Spleen (tissue), 11 donors: ENCODE measurements around the gene USP49. TPM values are rescaled to one million over a fixed set of nuclear protein-coding genes. Genes with fewer than 3 reads are reported as not detected.

Experiments
- DNase-seq: peaks from one replicate; pipeline ENCODE4 v3.0.0-alpha.2; 2020
- H3K27ac ChIP-seq, 8 donors: fragments of 200-600 bp; sonication (generic) in 7 of 8; 1 replicate in 4 of 8; 2 replicates in 4 of 8; pipeline versions ENCODE4 v1.5.0 to v1.8.0; 2016 to 2021; ENCODE audit warnings: inconsistent platforms in 4 of 8, mild to moderate bottlenecking in 4 of 8, moderate library complexity in 1 of 8
- H3K27me3 ChIP-seq, 7 donors: fragments of 200-600 bp; sonication (generic) in 6 of 7; replicated peaks in 1 of 7; 1 replicate in 4 of 7; 2 replicates in 3 of 7; pipeline versions ENCODE4 v1.5.0 to v1.8.0; 2016 to 2021; ENCODE audit warnings: inconsistent platforms in 3 of 7, mild to moderate bottlenecking in 1 of 7
- H3K36me3 ChIP-seq, 6 donors: fragments of 200-600 bp; sonication (generic) in 5 of 6; 1 replicate in 4 of 6; 2 replicates in 2 of 6; pipeline versions ENCODE4 v1.5.0 to v1.8.0; 2016 to 2021; ENCODE audit warnings: inconsistent platforms in 2 of 6
- H3K4me1 ChIP-seq, 6 donors: fragments of 200-600 bp; sonication (generic) in 5 of 6; 1 replicate in 3 of 6; 2 replicates in 3 of 6; pipeline versions ENCODE4 v1.5.0 to v1.8.0; 2016 to 2021; ENCODE audit warnings: inconsistent platforms in 3 of 6
- H3K4me3 ChIP-seq, 8 donors: fragments of 200-600 bp; sonication (generic) in 7 of 8; 1 replicate in 4 of 8; 2 replicates in 4 of 8; pipeline versions ENCODE4 v1.5.0 to v1.8.0; 2016 to 2021; ENCODE audit warnings: inconsistent platforms in 4 of 8, mild to moderate bottlenecking in 4 of 8, moderate library complexity in 2 of 8
- H3K9me3 ChIP-seq, 8 donors: fragments of 200-600 bp; sonication (generic) in 7 of 8; 1 replicate in 4 of 8; 2 replicates in 4 of 8; pipeline versions ENCODE4 v1.5.0 to v1.8.0; 2016 to 2021; ENCODE audit warnings: inconsistent platforms in 4 of 8
- CTCF ChIP-seq, 11 experiments: fragments of 200-600 bp in 7 of 11; fragments of 450-650 bp in 4 of 11; sonication (generic) in 4 of 11; IDR thresholded peaks in 8 of 11; conservative IDR thresholded peaks in 3 of 11; 1 replicate in 7 of 11; 2 replicates in 4 of 11; pipeline versions ENCODE4 v1.4.0 to v1.8.0; 2016 to 2021; ENCODE audit warnings: antibody characterized with exemption in 11 of 11, inconsistent platforms in 4 of 11, mild to moderate bottlenecking in 1 of 11
- POLR2A ChIP-seq, 3 donors: fragments of 450-650 bp; IDR thresholded peaks; one replicate each; pipeline ENCODE4 v1.5.1; 2017; ENCODE audit warnings: antibody characterized with exemption in 3 of 3, mild to moderate bottlenecking in 1 of 3
- POLR2AphosphoS5 ChIP-seq, 3 donors: sonication (generic); formaldehyde crosslinking; IDR thresholded peaks; one replicate each; pipeline ENCODE4 v1.5.1; 2017; ENCODE audit warnings: antibody characterized with exemption in 3 of 3
- WGBS, 5 donors: extraction: QIAGEN DNeasy Blood & Tissue Kit in 3 of 5; methylation state at CpG; one replicate each; pipeline versions ENCODE4 v1.1.5 to v1.1.7; 2013 to 2018; 5-methylcytosine and 5-hydroxymethylcytosine counted together
- intact Hi-C: fragments of 100-400 bp; cut with DNase I; formaldehyde crosslinking; loops from one replicate; pipeline ENCODE4 v1.15.0; 2023; ENCODE audit warnings: low total_unique reads
- polyA plus RNA-seq, 3 donors: library from polyadenylated mRNA; stranded (reverse); fragments of 200-250 nt; gene quantifications; one replicate each; pipeline ENCODE4 v1.2.1, GENCODE V29; 2013
- total RNA-seq, 7 donors: library from RNA; depleted of rRNA in 3 of 7; stranded (reverse); fragments of >200 nt in 3 of 7; fragmentation: NEBNext Ultra II Directional in 4 of 7; extraction: Animal tissue kit (Norgen Biotek cat#: 25700) in 4 of 7; gene quantifications; one replicate each; pipeline versions ENCODE4 v1.1.0 to v1.2.1, GENCODE V29; 2016 to 2021
- donor health status: healthy with polysubstance abuse.
- donor health status: DM: no; HTN: no; CAD: no; lungs with moderate emphysema.
- donor health status: DM: no; HTN: no; CAD: no.
- donor health status: Bipolar disorder and iron deficiency.
- donor health status: healthy.
- donor health status: DM: no; HTN: no; CAD: no.
- donor health status: DM: yes; HTN: yes; CAD: no.

The USP49 gene
- total and polyA plus RNA-seq, 10 donors, result 0.35 to 6.8 (median 4.2) TPM

DNA sequence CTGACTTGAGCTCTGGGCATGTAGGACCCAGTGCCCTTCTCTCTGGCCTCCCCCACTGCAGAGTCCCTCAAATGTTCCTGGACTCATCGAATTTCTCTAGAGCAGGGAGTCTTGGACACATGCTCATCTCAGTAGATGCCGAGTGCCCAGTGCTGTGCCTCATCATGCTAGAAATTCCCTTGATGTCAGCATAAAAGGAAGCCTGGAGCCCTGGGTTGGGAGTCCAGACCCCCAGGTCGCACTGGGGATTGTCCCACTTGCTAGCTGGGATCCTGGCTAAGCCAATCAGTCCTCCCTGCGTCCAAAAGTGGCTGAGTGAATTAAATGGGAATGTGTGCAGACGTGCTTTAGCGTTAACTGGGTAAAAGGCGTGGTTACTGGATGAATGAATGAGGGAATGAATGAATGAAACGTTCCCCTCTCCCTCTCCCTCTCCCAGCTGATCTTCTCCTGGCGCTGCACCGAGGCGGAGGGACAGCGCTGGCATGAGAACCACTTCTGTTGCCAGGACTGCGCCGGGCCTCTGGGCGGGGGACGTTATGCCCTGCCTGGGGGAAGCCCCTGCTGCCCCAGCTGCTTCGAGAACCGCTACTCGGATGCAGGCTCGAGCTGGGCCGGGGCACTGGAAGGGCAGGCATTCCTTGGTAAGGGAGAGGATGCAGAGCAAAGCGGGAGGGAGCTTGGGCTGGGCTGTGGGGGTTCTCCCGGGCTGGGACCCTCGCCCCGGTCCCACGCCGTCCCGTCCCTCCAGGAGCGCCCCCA, 109.3 kb downstream of the USP49 start:
- TF ChIP-seq CTCF (IDR thresholded peaks at IDR 0.05 in 8 of 11, conservative IDR thresholded peaks at IDR 0.05 in 3 of 11), result no peak
- TF ChIP-seq POLR2A (IDR thresholded peaks at IDR 0.05), result no peak
- no peak for TF ChIP-seq POLR2AphosphoS5 (IDR thresholded peaks at IDR 0.05)
- intact Hi-C loops, result no loop called here
- H3K36me3 ChIP-seq, result peaks cover 0 to 44% (median 19%) of the 10 kb centered on the region in 6 donors
- 27 to 43% (median 32%) methylated on average over 22 to 29 of the region's 29 CpGs for WGBS, 5 donors
- H3K4me1 ChIP-seq, result peaks cover 26 to 85% (median 59%) of the 10 kb centered on the region in 6 donors
- H3K4me3 ChIP-seq, result peak overlapping the region; percentile 79 to 93 (median 90)
- no peaks in the 10 kb centered on the region for H3K9me3 ChIP-seq
- H3K27ac ChIP-seq, result peak overlapping the region in 7 of 8 donors; percentile 89 to 98 (median 94)
- peaks cover 0 to 4% (median 0%) of the 10 kb centered on the region in 7 donors for H3K27me3 ChIP-seq
- DNase-seq, result no peak

DNA sequence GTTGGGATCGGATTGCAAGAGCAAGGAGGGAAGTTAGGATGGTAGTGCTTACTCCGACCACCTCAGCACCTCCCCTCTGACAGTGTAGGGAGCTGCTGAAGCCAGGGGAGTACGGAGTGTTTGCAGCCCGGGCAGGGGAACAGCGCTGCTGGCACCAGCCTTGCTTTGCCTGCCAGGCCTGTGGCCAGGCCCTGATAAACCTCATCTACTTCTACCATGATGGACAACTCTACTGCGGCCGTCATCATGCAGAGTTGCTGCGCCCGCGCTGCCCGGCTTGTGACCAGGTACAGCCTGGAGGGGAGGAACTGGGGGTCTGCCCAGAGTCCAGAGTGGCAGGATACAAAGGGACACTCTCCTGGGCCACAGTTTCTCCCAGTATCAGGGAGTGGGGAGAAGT, 109.9 kb downstream of the USP49 start:
- H3K4me3 ChIP-seq, result peak overlapping the region in 2 of 8 donors; percentile 79 to 91
- intact Hi-C loops, result no loop called here
- peak; percentile 80 for DNase-seq
- TF ChIP-seq CTCF (IDR thresholded peaks at IDR 0.05 in 8 of 11, conservative IDR thresholded peaks at IDR 0.05 in 3 of 11) (no peak), POLR2AphosphoS5 (IDR thresholded peaks at IDR 0.05) (peak in 2 of 3 donors; percentile 5 to 8), POLR2A (IDR thresholded peaks at IDR 0.05) (no peak)
- 77 to 90% (median 83%) methylated on average over 11 of the region's 11 CpGs for WGBS, 5 donors
- peak overlapping the region in 5 of 8 donors; percentile 92 to 98 (median 95) for H3K27ac ChIP-seq
- H3K36me3 ChIP-seq, result peaks cover 0 to 37% (median 14%) of the 10 kb centered on the region in 6 donors
- peaks cover 0 to 7% (median 0%) of the 10 kb centered on the region in 7 donors for H3K27me3 ChIP-seq
- H3K4me1 ChIP-seq, result peaks cover 26 to 90% (median 61%) of the 10 kb centered on the region in 6 donors
- no peaks in the 10 kb centered on the region for H3K9me3 ChIP-seq

DNA sequence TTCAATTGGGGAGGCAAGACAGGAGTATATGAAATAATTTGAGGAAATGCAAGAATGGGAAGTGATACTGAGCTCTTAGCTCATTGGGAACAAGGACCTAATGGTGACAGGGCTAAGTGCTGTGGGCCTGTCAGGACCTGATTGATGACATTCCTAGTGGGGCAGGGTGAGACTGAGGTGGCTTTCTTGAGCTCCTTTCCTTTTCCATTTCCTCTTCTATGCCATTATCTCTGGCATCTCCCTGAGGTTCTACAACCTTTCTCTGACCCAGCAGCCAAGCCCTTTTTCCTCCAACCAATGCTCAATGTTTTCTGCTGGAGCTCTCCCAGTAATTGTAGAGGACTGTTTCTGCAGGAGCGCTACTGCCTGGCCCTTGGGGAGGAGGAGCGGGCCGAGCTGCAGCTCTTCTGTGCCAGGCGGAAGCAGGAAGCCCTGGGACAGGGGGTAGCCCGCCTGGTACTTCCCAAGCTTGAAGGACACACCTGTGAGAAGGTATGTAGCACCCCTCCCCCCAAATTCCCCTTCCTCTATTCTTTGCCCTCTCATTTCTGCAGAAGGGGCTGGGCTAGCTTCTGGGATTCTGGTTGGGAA, 110.5 kb downstream of the USP49 start:
- peaks cover 0 to 7% (median 0%) of the 10 kb centered on the region in 7 donors for H3K27me3 ChIP-seq
- H3K4me1 ChIP-seq, result peaks cover 26 to 88% (median 59%) of the 10 kb centered on the region in 6 donors
- peak overlapping the region in 4 of 8 donors; percentile 37 to 98 (median 96) for H3K27ac ChIP-seq
- intact Hi-C loops, result loop anchor here (5.0 kb wide), 1 partner anchor 263 kb away; no protein-coding TSS in a partner anchor
- H3K36me3 ChIP-seq, result peaks cover 0 to 32% (median 8%) of the 10 kb centered on the region in 6 donors
- TF ChIP-seq POLR2A (IDR thresholded peaks at IDR 0.05) (no peak), POLR2AphosphoS5 (IDR thresholded peaks at IDR 0.05) (no peak), CTCF (IDR thresholded peaks at IDR 0.05 in 8 of 11, conservative IDR thresholded peaks at IDR 0.05 in 3 of 11) (no peak)
- H3K9me3 ChIP-seq, result no peaks in the 10 kb centered on the region
- WGBS, 5 donors, result 62 to 78% (median 65%) methylated on average over 5 of the region's 5 CpGs
- H3K4me3 ChIP-seq, result peak overlapping the region in 2 of 8 donors; percentile 79 to 91
- DNase-seq, result no peak
